Dermis blood vessel endothelial cell (primary cell): ENCODE measurements around the gene ASCC3. TPM values are rescaled to one million over a fixed set of nuclear protein-coding genes. Genes with fewer than 3 reads are reported as not detected.
A peak's percentile ranks its signal among the peaks of the same experiment; 100 is the strongest.
"Not testable (repeated sequence)": the region's sequence is repeated elsewhere in the genome, so short reads cannot be mapped to it uniquely, and the experiment has no call there.

ENCODE experiments used
- DNase-seq: peaks from one replicate; pipeline ENCODE4 v3.0.0; 2010
- total RNA-seq: library from RNA; depleted of rRNA; stranded (reverse); fragments of >200 nt; gene quantifications from 2 replicates; pipeline ENCODE4 v1.2.3, GENCODE V29; 2014

ASCC3 gene, protein sequence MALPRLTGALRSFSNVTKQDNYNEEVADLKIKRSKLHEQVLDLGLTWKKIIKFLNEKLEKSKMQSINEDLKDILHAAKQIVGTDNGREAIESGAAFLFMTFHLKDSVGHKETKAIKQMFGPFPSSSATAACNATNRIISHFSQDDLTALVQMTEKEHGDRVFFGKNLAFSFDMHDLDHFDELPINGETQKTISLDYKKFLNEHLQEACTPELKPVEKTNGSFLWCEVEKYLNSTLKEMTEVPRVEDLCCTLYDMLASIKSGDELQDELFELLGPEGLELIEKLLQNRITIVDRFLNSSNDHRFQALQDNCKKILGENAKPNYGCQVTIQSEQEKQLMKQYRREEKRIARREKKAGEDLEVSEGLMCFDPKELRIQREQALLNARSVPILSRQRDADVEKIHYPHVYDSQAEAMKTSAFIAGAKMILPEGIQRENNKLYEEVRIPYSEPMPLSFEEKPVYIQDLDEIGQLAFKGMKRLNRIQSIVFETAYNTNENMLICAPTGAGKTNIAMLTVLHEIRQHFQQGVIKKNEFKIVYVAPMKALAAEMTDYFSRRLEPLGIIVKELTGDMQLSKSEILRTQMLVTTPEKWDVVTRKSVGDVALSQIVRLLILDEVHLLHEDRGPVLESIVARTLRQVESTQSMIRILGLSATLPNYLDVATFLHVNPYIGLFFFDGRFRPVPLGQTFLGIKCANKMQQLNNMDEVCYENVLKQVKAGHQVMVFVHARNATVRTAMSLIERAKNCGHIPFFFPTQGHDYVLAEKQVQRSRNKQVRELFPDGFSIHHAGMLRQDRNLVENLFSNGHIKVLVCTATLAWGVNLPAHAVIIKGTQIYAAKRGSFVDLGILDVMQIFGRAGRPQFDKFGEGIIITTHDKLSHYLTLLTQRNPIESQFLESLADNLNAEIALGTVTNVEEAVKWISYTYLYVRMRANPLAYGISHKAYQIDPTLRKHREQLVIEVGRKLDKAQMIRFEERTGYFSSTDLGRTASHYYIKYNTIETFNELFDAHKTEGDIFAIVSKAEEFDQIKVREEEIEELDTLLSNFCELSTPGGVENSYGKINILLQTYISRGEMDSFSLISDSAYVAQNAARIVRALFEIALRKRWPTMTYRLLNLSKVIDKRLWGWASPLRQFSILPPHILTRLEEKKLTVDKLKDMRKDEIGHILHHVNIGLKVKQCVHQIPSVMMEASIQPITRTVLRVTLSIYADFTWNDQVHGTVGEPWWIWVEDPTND (N-terminal part only)
- 76.7 and 89.7 TPM in 2 replicates for total RNA-seq

DNA sequence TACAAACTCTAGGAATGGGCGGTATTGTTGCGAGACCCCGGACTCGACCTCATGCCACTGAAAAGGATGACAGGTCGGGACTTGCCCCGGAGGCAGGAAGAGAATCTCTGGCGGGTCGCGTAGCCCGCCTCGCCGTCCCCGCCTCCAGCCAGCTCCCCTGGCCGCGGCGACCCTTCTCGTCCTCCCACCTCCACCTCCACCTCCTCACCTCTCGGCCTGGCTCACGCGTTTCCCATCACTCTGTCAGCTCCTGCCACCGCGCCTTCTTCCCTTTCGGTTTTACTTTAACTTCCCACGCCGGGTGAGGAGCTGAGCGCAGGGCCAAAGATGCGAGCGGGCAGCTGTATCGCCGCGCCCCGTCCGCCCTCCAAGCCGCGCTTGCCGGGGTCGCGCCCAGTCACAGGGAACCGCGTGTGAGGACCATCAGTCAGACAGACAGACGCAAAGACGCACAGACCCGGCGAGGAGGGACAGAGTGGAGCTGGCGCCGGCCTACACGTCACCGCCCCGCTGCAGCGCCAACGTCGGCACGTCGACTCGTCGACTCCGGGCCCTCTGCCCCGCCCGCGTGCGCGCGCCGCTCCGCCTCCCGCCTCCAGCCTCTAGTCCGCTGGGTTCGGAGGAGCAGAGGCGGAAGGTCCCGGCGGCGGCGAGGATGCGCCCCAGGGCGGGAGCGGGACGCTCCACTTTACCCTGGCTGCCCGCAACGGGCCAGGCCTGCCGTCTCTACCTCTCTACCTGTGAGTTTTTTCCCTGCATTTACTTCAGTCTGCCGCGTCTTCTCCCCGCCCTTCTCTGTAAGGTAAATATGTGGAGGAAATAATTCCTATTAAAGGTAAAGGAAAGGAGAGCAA is at the start of gene ASCC3:
Gene ASCC3, minus strand, starts transcription at position 477 of the 854 bp plus-strand sequence. CDS start 13,332 bp downstream, outside the sequence.
- DNase-seq: peak; percentile 95

DNA sequence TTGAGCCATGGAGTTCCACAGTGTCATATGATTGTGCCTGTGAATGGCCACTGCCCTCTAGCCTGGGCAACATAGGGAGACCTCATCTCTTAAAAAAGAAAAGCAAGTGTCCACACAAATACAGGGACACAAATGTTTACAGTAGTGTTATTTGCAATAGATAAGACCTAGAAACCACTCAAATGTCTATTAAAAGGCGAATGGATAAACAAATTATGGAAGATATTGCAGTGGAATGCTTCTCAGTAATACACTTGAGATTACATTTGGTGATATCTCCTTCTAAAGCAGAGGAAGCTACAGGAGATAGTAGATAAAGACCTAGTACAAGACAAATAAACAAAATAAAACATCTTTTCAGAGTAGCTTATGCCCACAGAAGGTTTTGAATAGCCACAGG is 44.6 kb upstream of the ASCC3 start:
- DNase-seq: no peak

DNA sequence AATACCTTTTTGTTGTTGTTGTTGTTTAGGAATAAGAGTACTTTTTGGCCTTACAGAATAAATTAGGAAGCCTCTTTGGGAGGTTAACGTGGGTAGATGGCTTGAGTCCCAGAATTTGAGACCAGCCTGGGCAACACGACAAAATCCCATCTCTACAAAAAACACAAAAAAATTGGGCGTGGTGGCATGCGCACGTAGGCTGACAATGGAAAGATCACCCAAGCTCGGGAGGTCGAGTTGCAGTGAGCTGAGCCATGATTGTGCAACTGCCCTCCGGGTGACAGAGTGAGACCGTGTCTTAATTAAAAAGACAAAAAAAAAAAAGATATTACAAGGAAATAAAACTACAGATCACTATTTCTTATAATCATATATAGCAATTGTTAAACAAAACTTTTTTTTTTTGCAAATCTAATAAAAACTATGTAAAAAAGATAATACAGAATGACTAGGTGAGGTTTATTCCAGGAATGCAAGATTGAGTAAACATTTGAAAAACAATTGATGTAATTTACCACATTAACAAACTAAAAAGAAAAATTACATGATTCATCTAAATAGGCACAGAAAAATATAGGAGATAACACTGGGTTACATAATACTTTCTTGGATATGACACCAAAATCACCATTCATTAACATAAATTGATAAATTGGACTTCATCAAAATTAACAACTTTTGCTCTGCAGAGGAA is 43.6 kb upstream of the ASCC3 start:
- no peak for DNase-seq

DNA sequence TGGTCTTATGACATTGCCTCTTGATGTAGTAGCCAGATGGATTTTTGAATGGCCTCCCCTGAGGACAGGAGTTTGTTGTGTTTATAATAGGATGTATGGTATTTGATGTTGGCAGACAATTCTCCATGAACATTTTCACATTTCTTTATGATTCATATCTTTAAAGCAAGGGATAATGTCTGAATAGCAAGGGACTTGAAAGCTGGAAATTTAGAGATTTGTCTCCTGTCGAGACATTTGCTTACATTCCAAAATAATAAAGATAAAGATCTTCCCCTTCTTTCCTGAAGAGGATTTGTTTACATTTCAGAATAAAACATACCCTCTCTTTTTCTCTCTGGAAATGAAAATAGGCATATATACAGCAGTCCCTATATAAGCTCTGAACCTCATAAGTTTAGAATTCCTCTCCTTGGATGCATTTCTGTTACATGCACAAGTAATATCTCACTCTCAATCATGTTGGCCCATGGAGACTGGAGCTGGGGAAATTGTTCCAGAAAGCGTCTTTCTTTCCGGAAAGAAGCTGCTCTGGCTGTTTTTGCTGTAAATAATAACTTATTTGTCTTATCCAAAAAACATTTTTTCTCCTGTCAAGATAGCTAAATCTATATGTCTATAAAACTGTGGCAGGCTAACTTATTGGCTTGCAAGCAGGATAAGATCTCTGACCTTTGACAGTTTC is 42.5 kb upstream of the ASCC3 start:
- no peak for DNase-seq

DNA sequence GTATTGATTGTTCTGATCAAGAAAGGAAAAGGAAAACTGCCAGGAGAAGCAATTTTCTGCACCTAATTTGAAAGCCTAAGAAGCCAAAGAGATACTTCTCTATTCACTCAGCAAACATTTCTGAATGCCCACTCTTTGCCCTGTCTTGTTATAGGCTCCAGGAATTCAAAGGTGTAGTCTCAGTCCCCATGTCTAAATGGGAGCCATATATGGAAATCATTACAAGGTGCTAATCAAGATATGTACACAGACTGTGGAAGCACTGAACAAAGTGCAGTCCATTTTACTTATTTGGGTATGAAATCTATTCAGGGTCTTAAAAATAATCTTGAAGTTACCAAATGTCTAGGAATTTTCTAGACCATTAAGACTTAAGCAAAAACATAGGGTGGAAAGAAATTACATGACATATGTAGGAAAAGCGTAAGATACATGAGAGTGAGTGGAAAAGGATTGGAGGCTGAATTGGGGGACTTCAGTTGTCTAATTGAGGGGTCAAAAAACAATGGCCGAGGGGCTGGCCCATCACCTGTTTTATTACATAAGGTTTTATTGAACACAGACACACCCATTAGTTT is 39.0 kb upstream of the ASCC3 start:
- DNase-seq: no peak

DNA sequence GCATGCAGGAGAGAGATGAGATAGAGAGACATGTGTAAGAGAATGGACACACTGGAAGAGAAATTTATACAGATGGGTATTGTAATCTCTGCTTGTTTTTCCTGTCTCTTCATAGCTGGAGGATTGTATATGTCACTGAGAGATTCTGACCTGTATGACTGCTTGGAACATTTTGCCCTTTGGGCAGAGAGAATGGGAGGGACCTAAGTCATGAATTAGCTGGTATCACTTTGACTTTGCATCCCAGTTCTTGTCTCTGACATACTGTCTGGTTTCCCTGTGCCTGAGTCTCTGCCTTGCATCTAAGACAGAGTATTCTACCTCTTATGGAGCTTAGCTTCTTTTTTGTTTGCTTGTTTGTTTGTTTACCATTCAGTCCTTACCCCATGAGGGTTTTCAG is 37.0 kb upstream of the ASCC3 start:
- DNase-seq: no peak

DNA sequence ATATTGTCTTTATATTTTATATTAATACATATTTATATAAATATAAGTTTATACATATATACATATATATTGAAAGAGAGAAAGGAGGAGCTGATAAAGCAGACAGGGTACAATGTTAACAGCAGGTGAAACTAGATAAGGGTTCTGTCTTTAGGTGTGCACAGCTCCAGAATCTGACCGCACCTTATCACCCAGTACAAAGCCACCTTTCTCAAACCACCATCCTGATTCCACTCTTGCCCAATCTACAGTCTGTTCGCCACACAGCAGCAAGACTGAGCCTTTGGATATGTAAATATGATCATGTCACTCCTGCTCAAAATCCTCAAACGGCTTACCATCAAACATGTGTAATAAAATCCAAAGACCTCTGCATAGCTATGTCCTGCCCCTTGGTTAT is 34.7 kb upstream of the ASCC3 start:
- no peak for DNase-seq

DNA sequence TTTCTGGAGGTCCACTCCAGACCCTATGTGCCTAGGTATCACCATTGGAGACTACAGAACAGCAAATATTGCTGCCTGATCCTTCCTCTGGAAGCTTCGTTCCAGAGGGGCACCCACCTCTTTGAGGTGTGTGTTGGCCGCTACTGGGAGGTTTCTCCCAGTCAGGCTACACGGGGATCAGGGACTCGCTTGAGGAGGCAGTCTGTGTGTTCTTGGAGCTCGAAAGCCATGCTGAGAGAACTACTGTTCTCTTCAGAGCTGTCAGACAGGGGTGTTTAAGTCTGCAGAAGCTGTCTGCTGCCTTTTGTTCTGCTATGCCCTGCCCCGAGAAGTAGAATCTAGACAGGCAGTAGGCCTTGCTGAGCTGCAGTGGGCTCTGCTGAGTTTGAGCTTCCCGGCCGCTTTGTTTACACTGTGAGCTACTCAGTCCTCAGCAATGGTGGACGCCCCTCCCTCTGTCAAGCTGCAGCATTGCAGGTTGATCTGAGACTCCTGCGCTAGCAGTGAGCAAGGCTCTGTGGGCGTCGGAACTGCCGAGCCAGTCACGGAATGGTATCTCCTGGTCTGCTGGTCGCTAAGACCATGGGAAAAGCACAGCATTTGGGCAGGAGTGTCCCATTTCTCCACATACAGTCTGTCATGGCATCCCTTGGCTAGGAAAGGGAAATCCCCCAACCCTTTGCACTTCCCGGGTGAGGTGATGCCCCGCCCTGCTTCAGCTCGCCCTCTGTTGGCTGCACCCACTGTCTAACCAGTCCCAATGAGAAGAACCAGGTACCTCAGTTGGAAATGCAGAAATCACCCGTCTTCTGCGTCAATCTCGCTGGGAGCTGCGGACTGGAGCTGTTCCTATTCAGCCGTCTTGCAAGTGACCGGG is 32.5 kb upstream of the ASCC3 start:
- DNase-seq: no peak

DNA sequence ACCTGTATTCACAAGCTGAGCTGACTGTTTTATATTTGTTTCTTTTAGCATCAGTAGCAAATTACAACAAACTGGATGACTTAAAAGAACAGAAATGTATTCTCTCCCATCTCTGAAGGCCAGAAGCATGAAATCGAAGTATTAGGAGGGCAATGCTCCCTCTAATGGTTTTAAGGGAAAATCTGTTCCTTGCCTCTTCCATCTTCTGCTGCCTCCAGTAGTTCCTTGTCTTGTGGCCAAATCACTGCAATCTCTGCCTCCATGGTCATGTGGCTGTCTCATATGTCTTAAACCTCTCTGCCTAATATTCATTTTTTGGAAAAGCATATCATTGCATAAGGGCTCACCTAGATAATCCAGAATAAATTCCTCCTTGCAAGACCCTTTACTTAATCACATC is 25.2 kb upstream of the ASCC3 start:
- no peak for DNase-seq

DNA sequence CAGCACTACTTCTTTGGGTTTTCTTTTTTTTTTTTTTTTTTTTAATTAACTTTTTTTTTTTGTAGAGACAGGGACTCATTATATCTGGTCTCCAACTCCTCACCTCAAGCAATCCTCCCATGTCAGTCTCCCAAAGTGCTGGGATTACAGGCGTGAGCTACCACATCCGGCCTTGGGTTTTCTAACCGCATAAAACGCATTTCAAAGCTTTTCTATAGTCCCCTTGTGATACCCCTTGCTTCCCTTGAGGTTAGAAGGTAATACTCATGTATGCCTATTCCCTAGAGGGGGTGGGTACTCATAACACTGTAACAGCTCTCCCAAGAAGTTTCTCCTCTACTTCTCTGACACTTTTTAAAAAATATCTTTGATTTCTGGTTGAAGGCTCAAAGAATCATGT is 23.9 kb upstream of the ASCC3 start:
- no peak for DNase-seq

DNA sequence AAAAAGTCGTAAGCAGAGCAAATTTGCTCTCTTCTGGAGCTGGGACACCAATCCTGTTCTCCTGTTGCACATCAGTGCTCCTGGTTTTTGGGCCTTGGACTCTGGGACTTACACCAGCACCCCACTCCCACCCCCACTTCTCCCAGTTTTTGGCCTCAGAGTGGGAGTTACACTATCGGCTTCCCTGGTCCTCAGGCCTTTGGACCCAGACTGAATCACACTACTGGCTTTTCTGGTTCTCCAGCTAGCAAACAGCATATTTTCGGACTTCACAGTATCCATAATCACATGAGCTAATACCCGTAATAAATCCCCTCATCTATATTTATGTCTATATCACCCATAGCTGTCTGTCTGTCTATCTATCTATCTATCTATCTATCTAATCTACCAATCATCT is 23.2 kb upstream of the ASCC3 start:
- no peak for DNase-seq

DNA sequence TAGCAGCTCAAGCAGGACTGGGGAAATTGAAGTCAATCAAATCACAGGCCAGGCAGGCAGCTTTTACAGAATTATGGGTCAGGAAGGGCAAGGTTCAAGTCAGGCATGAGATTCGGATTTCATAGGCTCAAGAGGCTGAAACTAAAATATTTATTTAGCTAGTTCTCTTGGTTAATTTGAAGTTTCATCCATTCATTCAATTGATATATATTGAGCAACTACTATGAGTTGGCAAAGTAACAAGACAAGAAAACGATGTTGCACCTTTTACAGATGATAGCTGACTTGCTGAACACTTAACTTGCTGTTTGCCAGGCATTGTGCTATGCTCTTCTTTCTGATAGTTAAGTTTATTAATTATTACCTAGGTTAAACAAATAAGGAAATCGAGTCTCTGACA is 20.5 kb upstream of the ASCC3 start:
- no peak for DNase-seq

DNA sequence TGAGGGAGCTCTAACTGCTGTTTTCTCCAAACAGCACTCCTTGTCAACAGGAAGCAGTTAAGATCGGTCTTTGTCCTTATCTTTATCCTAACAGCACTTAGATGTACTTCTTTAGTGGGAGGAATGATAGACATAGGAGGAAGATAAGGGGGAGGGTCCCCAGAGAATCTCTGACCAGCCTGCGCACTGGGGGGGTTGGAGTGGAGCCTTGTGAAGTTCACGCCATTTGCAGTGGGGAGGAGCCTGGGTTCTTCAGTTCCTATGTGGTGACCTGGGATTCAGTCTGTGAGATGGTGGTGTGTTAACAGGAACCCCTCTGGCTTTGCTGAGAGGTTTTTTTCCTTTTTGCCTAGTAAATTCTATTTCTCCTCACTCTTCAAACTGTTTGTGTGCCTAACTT is 18.1 kb upstream of the ASCC3 start:
- DNase-seq: no peak

DNA sequence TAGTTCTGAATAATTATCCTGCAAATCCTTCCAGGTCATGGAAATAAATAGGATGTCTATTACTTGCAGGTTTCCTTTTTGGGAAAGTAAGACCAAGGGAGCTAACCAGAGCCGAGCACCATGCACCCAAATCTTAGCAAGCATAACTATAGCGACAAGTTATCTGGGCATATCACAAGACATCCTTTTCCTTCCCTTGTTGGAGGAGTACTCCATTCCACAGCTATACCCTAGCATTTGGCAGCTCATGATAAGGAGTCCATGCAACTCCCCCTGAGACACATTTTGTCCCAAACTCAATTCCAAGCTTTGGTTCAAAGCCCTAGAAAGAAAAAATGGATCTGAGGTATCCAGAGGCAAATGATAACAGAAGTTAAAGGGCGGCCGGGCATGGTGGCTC is 16.5 kb upstream of the ASCC3 start:
- DNase-seq: no peak

DNA sequence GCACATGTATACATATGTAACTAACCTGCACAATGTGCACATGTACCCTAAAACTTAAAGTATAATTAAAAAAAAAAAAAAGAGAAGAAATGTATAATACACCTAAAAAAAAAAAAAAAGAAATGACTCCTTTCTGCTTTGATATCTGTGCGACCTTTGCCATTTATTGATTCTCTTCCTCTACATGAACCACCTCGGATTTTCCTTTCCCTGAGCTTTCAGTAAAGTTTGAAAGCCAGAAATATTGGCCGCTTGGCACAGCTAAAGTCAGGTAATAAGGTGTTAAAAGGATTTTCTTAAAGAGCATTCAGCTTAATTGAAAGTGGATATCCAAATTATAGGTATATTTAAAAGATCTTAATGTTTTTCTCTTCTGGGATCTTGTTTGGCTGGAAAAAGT is 12.6 kb upstream of the ASCC3 start:
- DNase-seq: no peak

DNA sequence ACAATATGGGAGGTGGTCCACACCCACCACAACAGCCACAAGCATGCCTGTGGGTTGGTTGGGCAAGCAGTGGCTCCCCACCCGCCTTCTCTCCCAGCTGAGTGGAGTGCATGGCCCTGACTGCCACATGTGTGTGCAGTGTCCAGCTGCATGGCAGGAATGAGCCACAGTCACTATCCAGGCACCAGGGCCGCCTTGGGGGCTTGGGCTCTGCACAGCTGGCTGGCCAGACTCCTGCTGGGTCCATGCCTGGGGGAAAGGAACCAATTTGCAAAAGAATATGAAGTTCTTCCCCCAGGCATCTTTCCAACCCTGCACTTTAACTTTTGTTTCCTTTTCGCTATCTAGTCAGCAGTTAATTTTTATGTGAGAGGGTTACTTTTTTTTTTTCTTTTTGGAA is 11.6 kb upstream of the ASCC3 start:
- DNase-seq: no peak

DNA sequence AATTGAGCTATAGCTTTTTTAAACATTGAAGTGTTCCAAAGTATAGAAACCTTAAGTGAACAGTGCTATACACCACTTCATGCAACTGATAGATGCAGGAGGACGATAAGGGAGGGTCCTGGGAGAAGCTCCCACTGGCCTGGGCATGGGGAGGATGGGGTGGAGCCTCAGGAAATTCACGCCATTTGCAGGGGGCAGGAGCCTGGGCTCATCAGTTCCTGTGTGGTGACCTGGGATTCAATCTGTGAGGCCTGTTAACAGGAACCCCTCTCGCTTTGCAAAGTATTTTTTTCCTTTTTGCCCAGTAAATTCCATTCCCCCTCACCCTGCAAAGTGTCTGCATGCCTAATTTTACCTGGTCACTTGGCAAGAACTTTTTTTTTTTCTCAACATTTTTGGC is 11.0 kb upstream of the ASCC3 start:
- no peak for DNase-seq

DNA sequence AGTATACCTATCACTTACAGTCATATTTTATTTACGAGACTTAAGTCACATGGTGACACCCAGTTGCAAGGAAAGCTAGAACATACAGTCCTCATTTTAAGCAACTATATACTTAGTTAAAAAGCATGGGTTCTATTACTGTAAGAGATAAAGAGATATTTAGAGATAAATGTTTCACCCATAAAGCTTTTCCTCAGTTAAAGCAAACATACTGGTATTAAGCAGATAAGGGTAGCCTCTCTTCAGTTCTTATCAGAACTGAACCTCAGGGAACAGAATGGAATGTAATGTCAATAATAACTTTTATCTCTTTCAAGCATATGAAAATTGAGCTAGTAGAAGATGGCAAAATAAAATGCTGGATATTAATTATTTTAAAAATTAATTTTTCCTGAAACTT is 9.9 kb upstream of the ASCC3 start:
- DNase-seq: no peak

DNA sequence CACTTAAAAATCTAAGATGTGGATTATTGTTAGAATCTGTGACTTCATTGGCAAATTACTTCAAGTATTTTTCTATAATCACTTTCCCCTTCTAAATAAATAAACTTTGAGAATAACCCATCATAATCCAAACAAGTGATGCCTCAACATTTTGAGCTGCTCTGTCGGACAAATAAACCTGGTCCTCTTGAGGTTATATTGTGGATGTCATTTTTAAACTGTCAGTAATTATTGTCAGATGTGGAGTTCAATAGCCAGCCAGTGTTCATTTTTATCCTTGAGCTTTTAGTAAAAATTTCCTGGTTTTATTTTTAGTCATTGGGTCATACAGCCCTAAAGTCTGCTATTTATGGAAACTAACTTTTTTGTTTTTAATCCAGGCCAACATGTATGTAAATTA is 9.5 kb upstream of the ASCC3 start:
- DNase-seq: not testable (repeated sequence)

DNA sequence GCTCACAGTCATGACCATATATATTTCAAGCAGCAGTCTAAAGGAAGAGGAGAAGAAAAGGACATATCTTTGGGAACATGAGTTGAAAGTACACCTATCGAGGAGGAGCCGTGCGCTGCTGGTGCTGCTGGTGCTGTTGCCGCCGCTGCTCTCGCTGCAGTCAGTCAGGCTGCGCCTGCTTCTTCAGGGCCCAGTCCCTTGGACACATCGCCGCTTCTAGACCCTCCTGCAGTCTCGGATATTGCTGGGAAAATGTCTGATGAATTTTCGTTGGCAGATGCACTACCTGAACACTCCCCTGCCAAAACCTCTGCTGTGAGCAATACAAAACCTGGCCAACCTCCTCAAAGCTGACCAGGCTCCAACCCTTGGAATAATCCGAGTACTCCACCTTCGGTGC is 8.2 kb upstream of the ASCC3 start:
- DNase-seq: no peak
